Endothelial cell of umbilical vein (primary cell): Measurements from ENCODE around the gene RGS7. TPM values are rescaled to one million over a fixed set of nuclear protein-coding genes. Genes with fewer than 3 reads are reported as not detected.

Experiments
- BruUV-seq: library from RNA; stranded (reverse); fragments of 400-500 nt; replicated peaks from 2 replicates; lab custom pipeline; 2021; lab: Mats Ljungman, UMichigan
- CTCF ChIA-PET: fragments of 300-600, 350-600 bp; sonication (Branson Sonifier 250); formaldehyde crosslinking; loops from one replicate; lab custom pipeline; 2021; ENCODE audit warnings: antibody characterized with exemption, inconsistent platforms; lab: Charles Lee
- POLR2A ChIA-PET: fragments of 300-600, 350-600 bp; sonication (Branson Sonifier 250); formaldehyde crosslinking; loops from one replicate; lab custom pipeline; 2021; ENCODE audit warnings: antibody characterized with exemption, inconsistent platforms; lab: Charles Lee
- DNase-seq: peaks from one replicate; pipeline ENCODE4 v3.0.0-alpha.2; 2011; ENCODE audit warnings: low read depth, low spot score
- FAIRE-seq: peaks from 2 replicates; lab custom pipeline; 2011; peaks lifted over from hg19 to GRCh38; lab: Jason Lieb, UNC
- H2AFZ ChIP-seq: 2 replicates; pipeline ENCODE4 v1.6.0; 2012; ENCODE audit warnings: low read depth, low read length, control low read depth, inconsistent platforms
- H3K27ac ChIP-seq: 2 replicates; pipeline ENCODE4 v1.5.1; 2011; ENCODE audit warnings: low read depth, mild to moderate bottlenecking, control low read depth, low read length, moderate library complexity; ENCODE audit not compliant: insufficient read depth
- H3K27me3 ChIP-seq, 2 experiments: 2 replicates each; pipeline versions ENCODE4 v1.6.0 to v1.6.1; 2011; ENCODE audit warnings: low read length in 2 of 2, mixed read lengths in 1 of 2; ENCODE audit not compliant: control insufficient read depth in 2 of 2, insufficient read depth in 2 of 2
- H3K36me3 ChIP-seq, 2 experiments: 2 replicates in 1 of 2; 3 replicates in 1 of 2; pipeline ENCODE4 v1.5.1; 2011; ENCODE audit warnings: low read length in 2 of 2, mild to moderate bottlenecking in 1 of 2, moderate library complexity in 1 of 2; ENCODE audit not compliant: control insufficient read depth in 2 of 2, insufficient read depth in 2 of 2; ENCODE audit errors: extremely low read depth in 1 of 2
- H3K4me1 ChIP-seq: 3 replicates; pipeline ENCODE4 v1.5.1; 2011; ENCODE audit warnings: mild to moderate bottlenecking, low read length; ENCODE audit not compliant: control insufficient read depth, insufficient read depth; ENCODE audit errors: extremely low read depth
- H3K4me2 ChIP-seq: 2 replicates; pipeline ENCODE4 v1.6.1; 2011; ENCODE audit warnings: low read length, control low read depth, mixed read lengths; ENCODE audit not compliant: insufficient read depth
- H3K4me3 ChIP-seq, 3 experiments: fragments of 200-600 bp in 1 of 3; sonication (generic), shearing (Covaris generic) in 1 of 3; replicated peaks in 1 of 3; 2 replicates each; pipeline ENCODE4 v1.5.1; 2011 to 2016; ENCODE audit warnings: control low read depth in 3 of 3, low read length in 3 of 3, mild to moderate bottlenecking in 2 of 3, inconsistent platforms in 1 of 3, low read depth in 1 of 3, moderate library complexity in 1 of 3; ENCODE audit not compliant: insufficient read depth in 1 of 3
- H3K79me2 ChIP-seq: 2 replicates; pipeline ENCODE4 v1.6.0; 2012; ENCODE audit warnings: low read length, inconsistent platforms; ENCODE audit not compliant: control insufficient read depth, insufficient read depth
- H3K9ac ChIP-seq: replicated peaks from 2 replicates; pipeline ENCODE3; 2011; ENCODE audit warnings: low read length, control low read depth; ENCODE audit not compliant: insufficient read depth; ENCODE audit errors: extremely low read depth
- H3K9me1 ChIP-seq: replicated peaks from 3 replicates; pipeline ENCODE4 v1.6.0; 2011; ENCODE audit warnings: mild to moderate bottlenecking, low read length; ENCODE audit not compliant: control insufficient read depth, insufficient read depth; ENCODE audit errors: extremely low read depth
- H3K9me3 ChIP-seq: replicated peaks from 2 replicates; pipeline ENCODE4 v1.5.1; 2012; ENCODE audit warnings: low read length, inconsistent platforms; ENCODE audit not compliant: control insufficient read depth, insufficient read depth
- H4K20me1 ChIP-seq: replicated peaks from 2 replicates; pipeline ENCODE3; 2011; ENCODE audit warnings: mild to moderate bottlenecking, low read length; ENCODE audit not compliant: control insufficient read depth, insufficient read depth; ENCODE audit errors: extremely low read depth
- CTCF ChIP-seq, 2 donors: IDR thresholded peaks; 1 replicate in 1 of 2; 2 replicates in 1 of 2; pipeline ENCODE4 v1.5.1; 2011; ENCODE audit warnings: low read length in 2 of 2, mild to moderate bottlenecking in 2 of 2, moderate library complexity in 2 of 2, control low read depth in 1 of 2, inconsistent platforms in 1 of 2, low read depth in 1 of 2; ENCODE audit not compliant: insufficient read depth in 1 of 2; ENCODE audit errors: extremely low read depth in 1 of 2
- EZH2 ChIP-seq: IDR thresholded peaks from 2 replicates; pipeline ENCODE4 v1.6.1; 2012; ENCODE audit warnings: borderline replicate concordance, low read depth, mild to moderate bottlenecking, moderate library complexity, low read length, inconsistent platforms; ENCODE audit not compliant: severe bottlenecking
- FOS ChIP-seq: IDR thresholded peaks from 2 replicates; pipeline ENCODE4 v1.6.1; 2011; ENCODE audit warnings: mild to moderate bottlenecking, low read length, moderate library complexity, borderline replicate concordance; ENCODE audit not compliant: insufficient read depth
- GATA2 ChIP-seq: IDR thresholded peaks from 2 replicates; pipeline ENCODE4 v1.7.0; 2011; ENCODE audit warnings: low read depth, mild to moderate bottlenecking, moderate library complexity, mixed read lengths, low read length; ENCODE audit not compliant: insufficient read length, insufficient read depth
- JUN ChIP-seq: IDR thresholded peaks from 2 replicates; pipeline ENCODE4 v1.6.1; 2011; ENCODE audit warnings: borderline replicate concordance, low read depth; ENCODE audit not compliant: insufficient read length, insufficient read depth
- MAX ChIP-seq: IDR thresholded peaks from 2 replicates; pipeline ENCODE4 v1.6.1; 2011; ENCODE audit not compliant: insufficient read depth, insufficient read length
- MYC ChIP-seq: IDR thresholded peaks from one replicate; pipeline ENCODE4 v1.6.1; 2011; ENCODE audit warnings: mild to moderate bottlenecking, low read depth, low read length
- POLR2A ChIP-seq: IDR thresholded peaks from 2 replicates; pipeline ENCODE4 v1.6.1; 2012; ENCODE audit warnings: low read depth, mild to moderate bottlenecking, control low read depth, low read length
- POLR2AphosphoS5 ChIP-seq: IDR thresholded peaks from 2 replicates; pipeline ENCODE4 v1.6.1; 2012; ENCODE audit warnings: low read depth, mild to moderate bottlenecking, control low read depth, low read length, moderate library complexity; ENCODE audit not compliant: insufficient read depth
- dilution Hi-C: fragments of 300-500 bp; cut with MboI; formaldehyde crosslinking; loops from one replicate; pipeline ENCODE4 v1.15.0; 2019; ENCODE audit warnings: low sequenced_read_pairs; ENCODE audit not compliant: extremely low pct_ligation_motif_present
- intact Hi-C: fragments of 100-400 bp; cut with micrococcal nuclease; formaldehyde crosslinking; loops from one replicate; pipeline ENCODE4 v1.10.0; 2022
- polyA plus RNA-seq, 4 experiments: library from polyadenylated mRNA; depleted of rRNA in 3 of 4; stranded (reverse) in 3 of 4; unstranded in 1 of 4; fragments of >200 nt; gene quantifications; 2 replicates each; pipeline versions ENCODE4 v1.2.1 to v1.2.3, GENCODE V29; 2011 to 2012; ENCODE audit warnings: missing spikeins in 1 of 4
- total RNA-seq: library from RNA; stranded (reverse); gene quantifications from 2 replicates; pipeline ENCODE4 v1.2.3, GENCODE V29; 2021

The RGS7 gene
- total and polyA plus RNA-seq, 2 donors (not counting 3 experiments of a cell fraction or from before 2014, with no cell fraction given): 0.43 to 0.44 TPM

GRCh38 chr1:240970253-240970652 lies 386.8 kb downstream of the RGS7 start:
- dilution Hi-C loops: no loop called here
- no peaks in the 10 kb centered on the region for H3K79me2 ChIP-seq

More at GRCh38 chr1:240970253-240970652, 386.8 kb downstream of the RGS7 start:
- Histone ChIP-seq H3K4me3 (no peak overlapping the region), H3K4me1 (no peaks in the 10 kb centered on the region), H3K9me1 (no peaks in the 10 kb centered on the region), H3K36me3 (no peaks in the 10 kb centered on the region), H3K27ac (no peak overlapping the region), H2AFZ (no peak overlapping the region), H3K9me3 (no peaks in the 10 kb centered on the region), H4K20me1 (no peaks in the 10 kb centered on the region), H3K4me2 (no peak overlapping the region), H3K9ac (no peak overlapping the region), H3K27me3 (no peaks in the 10 kb centered on the region)
- CTCF ChIA-PET: interaction anchor here (1.8 kb wide), 1 partner anchor 515 kb away, joined by 5 read pairs; no protein-coding TSS in a partner anchor
- TF ChIP-seq POLR2A (no peak), GATA2 (no peak), EZH2 (no peak), MYC (no peak), CTCF (IDR thresholded peaks at IDR 0.05; ENCODE audit: extremely low read depth in 1 of 2, insufficient read depth in 1 of 2, low read depth in 1 of 2, low read length in 2 of 2) (no peak), FOS (no peak), JUN (no peak), POLR2AphosphoS5 (no peak), MAX (no peak)
- POLR2A ChIA-PET: no interaction called here
- FAIRE-seq: no peak
- intact Hi-C loops: no loop called here
- no TSS peak for BruUV-seq
- no peak for DNase-seq
